Gastroesophageal sphincter (tissue), 3 donors: ENCODE measurements around the gene PTPRG.

Experiments
- EP300 ChIP-seq: sonication (generic); formaldehyde crosslinking; IDR thresholded peaks from one replicate; pipeline ENCODE4 v1.6.1; 2017; ENCODE audit warnings: antibody characterized with exemption, mild to moderate bottlenecking
- POLR2AphosphoS5 ChIP-seq: sonication (generic); formaldehyde crosslinking; IDR thresholded peaks from one replicate; pipeline ENCODE4 v1.6.1; 2017; ENCODE audit warnings: antibody characterized with exemption
- TF ChIP-seq, protein P1 (sequence below), 4 experiments: fragments of 200-600 bp in 2 of 4; fragments of 450-650 bp in 2 of 4; sonication (generic) in 1 of 4; IDR thresholded peaks; one replicate each; pipeline ENCODE4 v1.5.1; 2017 to 2019; ENCODE audit warnings: antibody characterized with exemption in 4 of 4, mild to moderate bottlenecking in 2 of 4, moderate library complexity in 2 of 4

- TF ChIP-seq POLR2AphosphoS5: no peak
- no peak for TF ChIP-seq EP300
- TF ChIP-seq, protein P1, sequence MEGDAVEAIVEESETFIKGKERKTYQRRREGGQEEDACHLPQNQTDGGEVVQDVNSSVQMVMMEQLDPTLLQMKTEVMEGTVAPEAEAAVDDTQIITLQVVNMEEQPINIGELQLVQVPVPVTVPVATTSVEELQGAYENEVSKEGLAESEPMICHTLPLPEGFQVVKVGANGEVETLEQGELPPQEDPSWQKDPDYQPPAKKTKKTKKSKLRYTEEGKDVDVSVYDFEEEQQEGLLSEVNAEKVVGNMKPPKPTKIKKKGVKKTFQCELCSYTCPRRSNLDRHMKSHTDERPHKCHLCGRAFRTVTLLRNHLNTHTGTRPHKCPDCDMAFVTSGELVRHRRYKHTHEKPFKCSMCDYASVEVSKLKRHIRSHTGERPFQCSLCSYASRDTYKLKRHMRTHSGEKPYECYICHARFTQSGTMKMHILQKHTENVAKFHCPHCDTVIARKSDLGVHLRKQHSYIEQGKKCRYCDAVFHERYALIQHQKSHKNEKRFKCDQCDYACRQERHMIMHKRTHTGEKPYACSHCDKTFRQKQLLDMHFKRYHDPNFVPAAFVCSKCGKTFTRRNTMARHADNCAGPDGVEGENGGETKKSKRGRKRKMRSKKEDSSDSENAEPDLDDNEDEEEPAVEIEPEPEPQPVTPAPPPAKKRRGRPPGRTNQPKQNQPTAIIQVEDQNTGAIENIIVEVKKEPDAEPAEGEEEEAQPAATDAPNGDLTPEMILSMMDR (IDR thresholded peaks at IDR 0.05): no peak
Observed at GRCh38 chr3:61522060-61522459, 39.3 kb upstream of the PTPRG start.
